Uterus (tissue), 4 donors: ENCODE data around the gene TMEM217. TPM values are rescaled to one million over a fixed set of nuclear protein-coding genes. Genes with fewer than 3 reads are reported as not detected.
"Not testable (repeated sequence)": the region's sequence is repeated elsewhere in the genome, so short reads cannot be mapped to it uniquely, and the experiment has no call there.

Experiments used
- DNase-seq, 2 donors: peaks; one replicate each; pipeline ENCODE4 v3.0.0-alpha.2; 2019 to 2020
- H3K27ac ChIP-seq, 2 donors: fragments of 200-600 bp; sonication (generic); 1 replicate in 1 of 2; 2 replicates in 1 of 2; pipeline ENCODE4 v1.5.1; 2016 to 2018
- H3K27me3 ChIP-seq, 2 donors: fragments of 200-600 bp; sonication (generic); one replicate each; pipeline ENCODE4 v1.5.1; 2018 to 2019; ENCODE audit warnings: control low read depth in 1 of 2
- H3K36me3 ChIP-seq, 2 donors: fragments of 200-600 bp; sonication (generic); one replicate each; pipeline ENCODE4 v1.5.1; 2019; ENCODE audit warnings: control low read depth in 1 of 2
- H3K4me1 ChIP-seq, 2 donors: fragments of 200-600 bp; sonication (generic); one replicate each; pipeline ENCODE4 v1.5.1; 2018 to 2019; ENCODE audit warnings: control low read depth in 1 of 2
- H3K4me3 ChIP-seq, 2 donors: fragments of 200-600 bp; sonication (generic); 1 replicate in 1 of 2; 2 replicates in 1 of 2; pipeline ENCODE4 v1.5.1; 2018 to 2019; ENCODE audit warnings: mild to moderate bottlenecking in 1 of 2
- H3K9me3 ChIP-seq, 2 donors: fragments of 200-600 bp; sonication (generic); one replicate each; pipeline ENCODE4 v1.5.1; 2019; ENCODE audit warnings: control low read depth in 1 of 2
- CTCF ChIP-seq, 4 experiments: fragments of 200-600 bp in 2 of 4; fragments of 450-650 bp in 2 of 4; sonication (generic) in 2 of 4; IDR thresholded peaks; one replicate each; pipeline ENCODE4 v1.5.1; 2016 to 2019; ENCODE audit warnings: antibody characterized with exemption in 4 of 4, mild to moderate bottlenecking in 2 of 4, moderate library complexity in 1 of 4
- POLR2A ChIP-seq, 2 donors: fragments of 450-650 bp; IDR thresholded peaks; one replicate each; pipeline ENCODE4 v1.6.1; 2016; ENCODE audit warnings: antibody characterized with exemption in 2 of 2, mild to moderate bottlenecking in 1 of 2, moderate library complexity in 1 of 2
- intact Hi-C: fragments of 100-400 bp; cut with DNase I; formaldehyde crosslinking; loops from one replicate; pipeline ENCODE4 v1.15.1; 2023; ENCODE audit warnings: low total_unique reads
- total RNA-seq, 4 donors: library from RNA; depleted of rRNA in 3 of 4; stranded (reverse); fragments of >200 nt in 3 of 4; gene quantifications; one replicate each; pipeline versions ENCODE4 v1.1.0 to v1.2.4, GENCODE V29; 2014 to 2023
- donor health status: DM: yes; HTN: yes; CAD: no.

TMEM217 gene
- total RNA-seq, 4 donors from 2014 or later = 0.21 to 1.6 TPM; not detected in 2

- Histone ChIP-seq H3K27ac (no peak overlapping the region), H3K27me3 (no peaks in the 10 kb centered on the region), H3K4me1 (no peaks in the 10 kb centered on the region), H3K4me3 (no peak overlapping the region), H3K36me3 (no peaks in the 10 kb centered on the region), H3K9me3 (no peaks in the 10 kb centered on the region)
- intact Hi-C loops = no loop called here
- TF ChIP-seq POLR2A (IDR thresholded peaks at IDR 0.05) (no peak), CTCF (IDR thresholded peaks at IDR 0.05) (no peak)
- DNase-seq = no peak
Measured at GRCh38 chr6:37182736-37183590, 75.0 kb downstream of the TMEM217 start.

DNA sequence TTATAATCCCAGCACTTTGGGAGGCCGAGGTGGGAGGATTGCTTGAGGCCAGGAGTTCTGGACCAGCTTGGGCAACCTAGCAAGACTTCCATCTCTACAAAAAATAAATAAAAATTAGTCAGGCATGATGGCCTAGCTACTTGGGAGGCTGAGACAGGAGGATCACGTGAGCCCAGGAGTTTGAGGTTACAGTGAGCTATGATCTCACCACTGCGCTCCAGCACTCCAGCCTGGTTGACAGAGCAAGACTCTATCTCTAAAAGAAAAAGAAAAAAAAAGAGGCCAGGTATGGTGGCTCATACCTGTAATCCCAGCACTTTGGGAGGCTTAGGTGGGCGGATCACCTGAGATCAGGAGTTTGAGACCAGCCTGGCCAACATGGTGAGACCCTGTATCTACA is 77.3 kb downstream of the TMEM217 start:
- DNase-seq, H3K36me3 ChIP-seq, H3K4me1 ChIP-seq, H3K27me3 ChIP-seq, H3K4me3 ChIP-seq, H3K9me3 ChIP-seq, H3K27ac ChIP-seq, intact Hi-C loops: not testable (repeated sequence)

DNA sequence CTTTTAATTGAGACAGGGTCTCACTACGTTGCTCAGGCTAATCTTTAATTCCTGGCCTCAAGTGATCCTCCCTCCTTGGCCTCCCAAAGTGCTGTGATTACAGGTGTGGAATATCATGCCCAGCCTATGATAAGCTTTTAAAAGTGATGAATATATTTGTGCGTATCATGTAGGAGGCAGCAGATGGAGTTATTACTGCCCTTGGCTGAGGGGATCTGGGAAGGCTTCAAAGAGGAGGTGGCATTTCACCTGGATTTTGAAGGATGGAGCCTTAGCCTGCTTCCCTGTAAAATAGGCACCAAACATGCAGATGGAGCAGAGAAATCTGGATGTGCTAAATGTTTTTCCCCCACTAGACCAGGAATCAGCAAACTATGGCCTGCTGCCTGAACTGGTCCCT is 77.9 kb downstream of the TMEM217 start:
- no peak for TF ChIP-seq POLR2A (IDR thresholded peaks at IDR 0.05)

DNA sequence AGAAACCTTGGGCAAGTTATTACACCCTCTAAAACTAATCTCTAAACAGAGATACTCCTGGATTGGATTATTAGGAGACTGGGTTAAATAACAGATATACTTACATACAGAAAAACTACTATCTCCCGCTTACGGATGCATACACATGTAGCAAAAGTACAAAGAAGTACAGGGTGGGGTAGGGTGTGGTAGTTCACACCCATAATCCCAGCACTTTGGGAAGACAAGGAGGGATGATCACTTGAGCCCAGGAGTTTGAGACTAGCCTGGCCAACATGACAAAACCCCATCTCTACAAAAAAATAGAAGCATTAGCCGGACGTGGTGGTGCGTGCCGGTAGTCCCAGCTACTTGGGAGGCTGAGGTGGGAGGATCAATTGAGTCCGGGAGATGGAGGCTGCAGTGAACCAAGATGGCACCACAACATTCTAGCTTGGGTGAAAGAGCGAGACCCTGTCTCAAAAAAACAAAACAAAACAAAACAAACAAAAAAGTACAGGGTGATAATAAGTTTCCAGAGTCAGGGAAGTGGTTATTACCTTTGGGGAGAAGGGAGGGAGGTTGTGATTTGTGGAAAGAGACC is 79.9 kb downstream of the TMEM217 start:
- H3K4me3 ChIP-seq = no peak overlapping the region
- DNase-seq = no peak
- no peaks in the 10 kb centered on the region for H3K27me3 ChIP-seq
- H3K9me3 ChIP-seq = no peaks in the 10 kb centered on the region
- H3K36me3 ChIP-seq = no peaks in the 10 kb centered on the region
- no peaks in the 10 kb centered on the region for H3K4me1 ChIP-seq
- intact Hi-C loops = loop anchor here (10.0 kb wide), 1 partner anchor 153 kb away; no protein-coding TSS in a partner anchor
- TF ChIP-seq CTCF (IDR thresholded peaks at IDR 0.05) = no peak
- no peak for TF ChIP-seq POLR2A (IDR thresholded peaks at IDR 0.05)
- no peak overlapping the region for H3K27ac ChIP-seq

More for the DNA sequence above, 77.9 kb downstream of the TMEM217 start:
- H3K9me3 ChIP-seq = no peaks in the 10 kb centered on the region
- no peak for DNase-seq
- intact Hi-C loops = no loop called here
- H3K27ac ChIP-seq = no peak overlapping the region
- H3K36me3 ChIP-seq = no peaks in the 10 kb centered on the region
- H3K27me3 ChIP-seq = no peaks in the 10 kb centered on the region
- H3K4me3 ChIP-seq = no peak overlapping the region
- no peaks in the 10 kb centered on the region for H3K4me1 ChIP-seq

DNA sequence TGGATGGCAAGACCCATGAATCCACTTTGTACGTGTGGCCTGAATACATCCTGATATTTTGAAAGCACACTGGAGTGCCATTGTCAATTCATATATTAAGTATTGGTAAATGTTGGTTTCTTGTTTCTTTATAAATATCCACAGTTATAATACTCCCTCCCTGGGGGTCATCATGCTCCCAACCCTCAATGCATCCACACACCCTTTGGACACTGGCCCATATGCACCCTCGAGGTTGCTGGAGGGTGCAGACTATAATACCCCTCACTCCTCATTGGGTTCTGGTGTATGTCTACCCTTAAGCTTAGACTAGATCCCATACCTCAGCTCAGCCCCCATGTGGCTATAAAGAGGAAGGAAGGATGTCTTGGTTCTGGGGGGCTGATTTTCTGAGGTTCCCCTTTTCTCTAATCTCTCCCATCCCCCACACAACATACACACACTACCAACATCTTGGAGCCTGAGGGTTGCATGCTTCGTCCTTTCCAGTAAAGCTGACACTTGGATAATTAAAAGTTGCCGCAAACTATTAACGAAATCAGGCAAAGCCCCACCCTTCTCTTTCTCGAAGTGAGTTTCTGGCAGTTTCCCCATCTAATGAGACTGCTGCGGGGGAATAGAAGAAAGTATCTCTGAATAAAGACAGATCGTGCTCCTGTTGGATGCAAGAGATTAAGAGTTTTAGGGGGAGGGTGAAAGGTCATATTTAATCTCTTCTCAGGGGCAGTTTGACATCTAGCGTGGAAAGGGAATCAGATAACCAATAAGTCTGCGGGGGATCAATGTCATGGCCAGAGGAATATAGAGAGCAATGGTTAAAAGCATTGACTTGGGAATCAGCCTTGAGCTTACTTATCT is 80.6 kb downstream of the TMEM217 start:
- H3K4me3 ChIP-seq = no peak overlapping the region
- intact Hi-C loops = loop anchor here (10.0 kb wide), 1 partner anchor 153 kb away; no protein-coding TSS in a partner anchor
- H3K36me3 ChIP-seq = no peaks in the 10 kb centered on the region
- TF ChIP-seq CTCF (IDR thresholded peaks at IDR 0.05) = no peak
- no peak for TF ChIP-seq POLR2A (IDR thresholded peaks at IDR 0.05)
- no peaks in the 10 kb centered on the region for H3K9me3 ChIP-seq
- no peak overlapping the region for H3K27ac ChIP-seq
- no peak for DNase-seq
- no peaks in the 10 kb centered on the region for H3K4me1 ChIP-seq
- no peaks in the 10 kb centered on the region for H3K27me3 ChIP-seq
